Measurements from ENCODE around the gene RBBP8. TPM values are rescaled to one million over a fixed set of nuclear protein-coding genes. Genes with fewer than 3 reads are reported as not detected.
"Not testable (repeated sequence)": the region's sequence is repeated elsewhere in the genome, so short reads cannot be mapped to it uniquely, and the experiment has no call there.

The RBBP8 gene
- total RNA-seq, 1 donor from 2014 or later, result 6.7 TPM

DNA sequence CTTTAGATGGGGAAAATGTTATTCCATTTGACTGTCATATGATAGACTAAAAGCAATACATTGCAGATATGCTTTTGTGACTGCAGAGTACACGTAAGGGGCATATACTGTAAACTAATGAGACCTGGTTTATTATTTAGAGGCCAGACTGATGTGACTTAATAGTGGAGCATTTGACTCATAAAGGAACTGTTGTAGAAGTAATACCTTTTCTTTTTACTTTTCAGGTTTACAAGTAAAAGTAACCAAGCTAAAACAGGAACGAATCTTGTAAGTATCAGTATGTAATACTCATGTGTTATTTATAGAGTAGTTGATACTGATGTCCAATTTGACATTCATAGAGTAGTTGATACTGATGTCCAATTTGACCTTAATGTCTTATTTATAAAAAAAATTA is 13.1 kb downstream of the RBBP8 start:
- Histone ChIP-seq H3K36me3 (peaks cover 18% of the 10 kb centered on the region), H3K27me3 (ENCODE audit: low read depth) (no peaks in the 10 kb centered on the region), H3K9me3 (replicated peaks) (no peaks in the 10 kb centered on the region), H3K4me1 (no peaks in the 10 kb centered on the region), H3K4me3 (no peak overlapping the region), H3K27ac (replicated peaks) (no peak overlapping the region)
- TF ChIP-seq, protein P1, sequence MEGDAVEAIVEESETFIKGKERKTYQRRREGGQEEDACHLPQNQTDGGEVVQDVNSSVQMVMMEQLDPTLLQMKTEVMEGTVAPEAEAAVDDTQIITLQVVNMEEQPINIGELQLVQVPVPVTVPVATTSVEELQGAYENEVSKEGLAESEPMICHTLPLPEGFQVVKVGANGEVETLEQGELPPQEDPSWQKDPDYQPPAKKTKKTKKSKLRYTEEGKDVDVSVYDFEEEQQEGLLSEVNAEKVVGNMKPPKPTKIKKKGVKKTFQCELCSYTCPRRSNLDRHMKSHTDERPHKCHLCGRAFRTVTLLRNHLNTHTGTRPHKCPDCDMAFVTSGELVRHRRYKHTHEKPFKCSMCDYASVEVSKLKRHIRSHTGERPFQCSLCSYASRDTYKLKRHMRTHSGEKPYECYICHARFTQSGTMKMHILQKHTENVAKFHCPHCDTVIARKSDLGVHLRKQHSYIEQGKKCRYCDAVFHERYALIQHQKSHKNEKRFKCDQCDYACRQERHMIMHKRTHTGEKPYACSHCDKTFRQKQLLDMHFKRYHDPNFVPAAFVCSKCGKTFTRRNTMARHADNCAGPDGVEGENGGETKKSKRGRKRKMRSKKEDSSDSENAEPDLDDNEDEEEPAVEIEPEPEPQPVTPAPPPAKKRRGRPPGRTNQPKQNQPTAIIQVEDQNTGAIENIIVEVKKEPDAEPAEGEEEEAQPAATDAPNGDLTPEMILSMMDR (IDR thresholded peaks at IDR 0.05; ENCODE audit: borderline replicate concordance), result no peak
- intact Hi-C loops (cut with micrococcal nuclease), result no loop called here
- no peak for DNase-seq

DNA sequence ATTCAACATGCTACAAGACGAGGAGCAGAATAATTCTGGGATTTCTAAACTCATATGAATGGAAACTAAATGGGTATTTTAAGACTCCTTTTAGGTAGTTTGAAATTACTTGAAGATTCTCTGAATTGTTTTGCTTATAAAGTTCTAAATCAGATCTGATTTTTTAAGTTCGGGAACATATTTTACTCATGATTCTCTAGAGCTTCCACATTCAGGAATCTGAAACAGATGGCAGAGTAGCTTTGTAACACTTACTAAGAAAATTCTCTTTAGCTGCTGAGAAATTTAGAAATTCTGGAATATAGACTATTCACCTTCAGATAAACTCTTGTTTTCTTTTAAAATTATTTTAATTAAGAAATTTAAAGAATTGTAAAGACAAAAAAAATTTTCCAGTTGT is 13.7 kb downstream of the RBBP8 start:
- no peaks in the 10 kb centered on the region for H3K27me3 ChIP-seq (ENCODE audit: low read depth)
- intact Hi-C loops (cut with micrococcal nuclease), result no loop called here
- no peak for DNase-seq
- H3K4me1 ChIP-seq, result no peaks in the 10 kb centered on the region
- peaks cover 24% of the 10 kb centered on the region for H3K36me3 ChIP-seq
- TF ChIP-seq, protein P1 (IDR thresholded peaks at IDR 0.05; ENCODE audit: borderline replicate concordance), result no peak
- no peak overlapping the region for H3K27ac ChIP-seq (replicated peaks)
- H3K9me3 ChIP-seq (replicated peaks), result no peaks in the 10 kb centered on the region
- no peak overlapping the region for H3K4me3 ChIP-seq

DNA sequence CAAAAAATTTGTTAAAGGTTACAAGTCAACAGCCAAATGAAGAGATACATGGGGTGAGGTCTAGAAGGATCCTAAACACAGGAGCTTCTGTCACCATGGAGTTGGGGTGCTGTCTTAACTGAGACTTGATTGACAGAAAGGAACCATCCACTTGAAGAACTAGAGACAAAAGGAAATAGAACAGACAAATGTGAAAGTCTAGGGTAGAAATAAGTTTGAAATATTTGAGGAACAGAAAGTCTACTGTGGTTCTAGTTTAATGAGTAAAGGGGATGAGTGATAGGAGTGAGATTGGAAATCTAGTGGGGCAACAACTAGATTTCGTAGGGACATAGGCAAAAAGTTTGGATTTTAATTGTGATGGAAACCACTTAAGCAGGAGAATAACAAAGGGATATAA is 18.7 kb downstream of the RBBP8 start:
- DNase-seq, result no peak
- H3K27me3 ChIP-seq (ENCODE audit: low read depth), result no peaks in the 10 kb centered on the region
- intact Hi-C loops (cut with micrococcal nuclease), result no loop called here

DNA sequence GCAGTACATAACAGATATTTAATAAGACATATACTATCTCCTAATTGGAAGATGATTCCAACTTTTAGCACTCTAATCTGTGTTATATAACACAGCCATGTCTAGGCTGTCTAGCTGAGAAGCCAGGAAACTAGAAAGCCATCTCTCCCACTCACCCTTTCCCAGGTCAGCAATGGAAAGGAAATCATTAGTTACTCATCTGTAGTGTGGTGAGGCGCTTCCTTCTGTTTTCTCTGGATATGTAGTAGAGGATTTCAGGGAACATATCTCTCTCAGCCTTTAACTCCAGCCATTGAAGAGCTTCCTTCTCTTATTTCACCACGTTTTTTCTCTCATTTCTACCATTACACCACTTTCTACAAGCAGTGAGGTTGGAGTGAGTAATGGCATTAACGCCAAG is 19.4 kb downstream of the RBBP8 start:
- H3K36me3 ChIP-seq, result peaks cover 40% of the 10 kb centered on the region
- TF ChIP-seq, protein P1 (IDR thresholded peaks at IDR 0.05; ENCODE audit: borderline replicate concordance), result no peak
- no peak for DNase-seq
- H3K4me3 ChIP-seq, result no peak overlapping the region
- no peaks in the 10 kb centered on the region for H3K27me3 ChIP-seq (ENCODE audit: low read depth)
- intact Hi-C loops (cut with micrococcal nuclease), result no loop called here
- no peaks in the 10 kb centered on the region for H3K9me3 ChIP-seq (replicated peaks)
- no peaks in the 10 kb centered on the region for H3K4me1 ChIP-seq
- no peak overlapping the region for H3K27ac ChIP-seq (replicated peaks)

More for the DNA sequence above, 18.7 kb downstream of the RBBP8 start:
- TF ChIP-seq, protein P1 (IDR thresholded peaks at IDR 0.05; ENCODE audit: borderline replicate concordance), result no peak
- no peaks in the 10 kb centered on the region for H3K9me3 ChIP-seq (replicated peaks)
- H3K36me3 ChIP-seq, result peaks cover 40% of the 10 kb centered on the region
- no peak overlapping the region for H3K27ac ChIP-seq (replicated peaks)
- H3K4me1 ChIP-seq, result no peaks in the 10 kb centered on the region
- no peak overlapping the region for H3K4me3 ChIP-seq

DNA sequence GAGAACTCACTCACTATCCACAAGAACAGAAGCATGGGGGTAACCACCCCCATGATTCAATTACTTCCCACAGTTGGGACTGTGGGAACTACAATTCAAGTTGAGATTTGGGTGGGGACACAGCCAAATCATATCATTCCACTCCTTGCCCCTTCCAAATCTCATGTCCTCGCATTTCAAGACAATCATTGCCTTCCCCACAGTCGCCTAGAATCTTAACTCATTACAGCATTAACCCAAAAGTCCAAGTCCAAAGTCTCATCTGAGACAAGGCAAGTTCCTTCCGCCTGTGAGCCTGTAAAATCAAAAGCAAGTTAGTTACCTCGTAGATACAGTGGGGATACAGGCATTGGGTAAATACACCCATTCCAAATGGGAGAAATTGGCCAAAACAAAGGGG is 20.9 kb downstream of the RBBP8 start:
- DNase-seq; H3K4me1 ChIP-seq; intact Hi-C loops (cut with micrococcal nuclease); H3K27me3 ChIP-seq (ENCODE audit: low read depth); H3K9me3 ChIP-seq (replicated peaks); H3K27ac ChIP-seq (replicated peaks); H3K4me3 ChIP-seq: not testable (repeated sequence)
- H3K36me3 ChIP-seq, result peaks cover 46% of the 10 kb centered on the region

DNA sequence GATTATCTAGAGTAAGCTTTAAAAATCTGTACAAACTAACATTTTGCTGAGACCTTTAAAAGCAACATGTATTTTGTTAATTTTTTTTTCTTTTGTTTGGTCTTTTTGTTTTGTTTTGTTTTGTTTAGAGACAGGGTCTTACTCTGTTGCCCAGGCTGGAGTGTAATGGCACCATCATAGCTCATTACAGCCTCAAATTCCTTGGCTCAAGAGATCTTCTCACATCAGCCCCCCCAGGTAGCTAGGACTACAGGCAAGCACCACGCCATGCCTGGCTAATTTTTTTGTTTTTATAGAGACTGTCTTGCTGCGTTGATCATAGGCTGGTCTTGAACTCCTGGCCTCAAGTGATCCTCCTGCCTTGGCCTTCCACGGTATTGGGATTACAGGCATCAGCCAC is 23.1 kb downstream of the RBBP8 start:
- TF ChIP-seq, protein P1 (IDR thresholded peaks at IDR 0.05; ENCODE audit: borderline replicate concordance), result no peak
- H3K27ac ChIP-seq (replicated peaks), result no peak overlapping the region
- peaks cover 27% of the 10 kb centered on the region for H3K36me3 ChIP-seq
- no peaks in the 10 kb centered on the region for H3K27me3 ChIP-seq (ENCODE audit: low read depth)
- no peaks in the 10 kb centered on the region for H3K9me3 ChIP-seq (replicated peaks)
- no peak for DNase-seq
- H3K4me3 ChIP-seq, result no peak overlapping the region
- intact Hi-C loops (cut with micrococcal nuclease), result no loop called here
- no peaks in the 10 kb centered on the region for H3K4me1 ChIP-seq
